ENCODE measurements around the gene APH1A.

GRCh38 chr1:150295476-150295875 lies 26.7 kb upstream of the APH1A start:
- TF ChIP-seq POLR2A (IDR thresholded peaks at IDR 0.05) (no peak), CTCF (IDR thresholded peaks at IDR 0.05 in 4 of 5, conservative IDR thresholded peaks at IDR 0.05 in 1 of 5) (no peak)
